Measurements from ENCODE around the gene SNED1. TPM values are rescaled to one million over a fixed set of nuclear protein-coding genes. Genes with fewer than 3 reads are reported as not detected.
A peak's percentile ranks its signal among the peaks of the same experiment; 100 is the strongest.

SNED1 gene
- total RNA-seq, 1 experiment from 2014 or later = 3.2 TPM

DNA sequence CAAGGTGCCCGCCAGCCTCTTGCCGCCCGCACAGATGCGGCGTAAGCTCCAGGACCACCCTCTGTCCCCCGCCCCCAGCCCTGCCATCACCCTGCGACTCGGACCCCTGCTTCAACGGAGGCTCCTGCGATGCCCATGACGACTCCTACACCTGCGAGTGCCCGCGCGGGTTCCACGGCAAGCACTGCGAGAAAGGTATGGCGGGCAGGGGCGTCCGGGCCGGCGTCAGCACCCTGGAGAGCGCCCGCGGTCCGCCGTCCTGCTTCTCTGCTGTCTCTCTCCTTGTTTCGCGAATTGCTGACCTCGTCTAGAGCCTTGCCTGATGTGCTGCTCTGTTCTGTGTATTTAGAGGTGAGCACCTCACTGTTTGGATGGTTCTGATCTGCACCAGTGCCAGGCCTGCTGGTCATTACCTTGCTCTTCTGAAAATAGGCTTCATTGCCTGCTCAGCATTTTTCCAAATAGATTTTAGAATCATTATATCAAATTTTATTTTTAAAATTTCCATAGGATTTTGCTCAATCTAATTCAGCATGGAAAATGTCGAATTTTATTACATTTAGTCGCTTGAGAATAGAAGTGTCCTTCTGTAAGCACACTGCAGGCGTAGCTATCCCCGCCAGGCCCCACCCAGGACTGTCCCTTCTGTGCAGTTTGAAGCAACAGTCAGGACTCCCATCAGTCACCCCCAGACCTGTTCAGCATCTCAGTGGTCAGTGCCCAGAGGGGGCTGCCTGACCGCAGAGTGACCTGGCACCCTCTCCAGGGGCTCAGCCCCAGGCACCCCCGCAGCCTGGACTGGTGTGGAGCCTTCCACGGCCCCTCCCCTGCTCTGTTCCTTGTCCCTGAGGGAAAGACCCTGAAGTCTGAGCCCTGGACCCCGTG, 51.6 kb downstream of the SNED1 start (continued):
- TF ChIP-seq IRF2 (CRISPR knock-in tag; IDR thresholded peaks at IDR 0.05; ENCODE audit: borderline replicate concordance, low read depth) = peak; percentile 34; the same call in 1 of the 2 replicates

DNA sequence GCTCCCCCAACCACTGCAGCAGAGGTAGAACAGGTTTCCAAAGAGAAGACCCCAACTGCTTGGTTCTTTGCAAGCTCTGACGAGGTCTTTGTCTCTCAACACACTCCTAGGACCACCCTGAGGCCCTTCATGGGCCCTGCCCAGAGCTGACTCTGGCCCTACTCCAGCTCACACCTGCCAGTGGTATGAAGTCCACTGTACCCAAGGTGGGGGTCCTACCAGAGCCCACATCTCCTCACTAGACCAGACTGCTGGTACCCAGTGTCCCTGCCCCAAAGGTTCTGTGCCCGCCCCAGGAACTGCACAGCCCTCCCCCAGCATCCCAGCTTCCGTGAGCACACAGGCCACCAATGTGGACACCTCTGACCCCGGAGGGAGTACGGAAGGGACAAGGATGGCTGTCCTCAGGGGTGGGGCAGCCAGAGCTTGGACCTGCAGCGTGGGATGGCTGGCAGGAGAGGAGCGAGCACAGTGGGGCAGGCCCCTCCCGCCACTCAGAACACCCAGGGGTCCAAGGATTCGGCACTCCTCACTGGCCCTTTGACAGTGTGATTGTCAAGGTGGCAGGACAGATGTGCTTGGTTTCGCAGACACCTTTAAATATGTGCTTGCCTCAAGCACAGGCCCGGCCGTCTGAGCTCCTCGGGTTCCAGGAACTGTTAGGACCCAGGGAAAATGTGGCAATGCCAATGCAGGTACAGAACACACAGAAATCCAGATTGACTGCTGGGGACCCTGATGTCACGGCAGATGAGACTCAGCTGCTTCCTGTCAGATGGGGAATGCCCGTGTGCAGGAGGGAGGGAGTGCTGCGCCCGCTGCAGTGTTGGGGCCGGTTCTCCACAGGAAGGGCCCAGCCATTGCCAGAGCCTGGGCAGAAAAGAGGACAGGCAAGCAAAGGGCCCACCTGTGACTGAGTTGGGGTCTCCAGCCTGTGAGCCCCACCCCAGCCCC, 52.5 kb downstream of the SNED1 start:
- DNase-seq (ENCODE audit: low spot score) (no peak), ATAC-seq (no peak)
- CTCF ChIA-PET = interaction anchor here (1.1 kb wide), 1 partner anchor 67 kb away, joined by 3 read pairs; no protein-coding TSS in a partner anchor
- Mint-ChIP-seq H3K4me1 (no peaks in the 10 kb centered on the region), H3K36me3 (no peaks in the 10 kb centered on the region), H3K9me3 (peaks cover 7% of the 10 kb centered on the region), H3K27me3 (ENCODE audit: low read depth) (no peaks in the 10 kb centered on the region; the same call in 1 of the 2 replicates), H3K4me3 (no peak overlapping the region), H3K27ac (no peak overlapping the region)
- POLR2A ChIA-PET = no interaction called here
- no peak for TF ChIP-seq NFE2L1 (CRISPR knock-in tag; IDR thresholded peaks at IDR 0.05)
- TF ChIP-seq, protein P1, sequence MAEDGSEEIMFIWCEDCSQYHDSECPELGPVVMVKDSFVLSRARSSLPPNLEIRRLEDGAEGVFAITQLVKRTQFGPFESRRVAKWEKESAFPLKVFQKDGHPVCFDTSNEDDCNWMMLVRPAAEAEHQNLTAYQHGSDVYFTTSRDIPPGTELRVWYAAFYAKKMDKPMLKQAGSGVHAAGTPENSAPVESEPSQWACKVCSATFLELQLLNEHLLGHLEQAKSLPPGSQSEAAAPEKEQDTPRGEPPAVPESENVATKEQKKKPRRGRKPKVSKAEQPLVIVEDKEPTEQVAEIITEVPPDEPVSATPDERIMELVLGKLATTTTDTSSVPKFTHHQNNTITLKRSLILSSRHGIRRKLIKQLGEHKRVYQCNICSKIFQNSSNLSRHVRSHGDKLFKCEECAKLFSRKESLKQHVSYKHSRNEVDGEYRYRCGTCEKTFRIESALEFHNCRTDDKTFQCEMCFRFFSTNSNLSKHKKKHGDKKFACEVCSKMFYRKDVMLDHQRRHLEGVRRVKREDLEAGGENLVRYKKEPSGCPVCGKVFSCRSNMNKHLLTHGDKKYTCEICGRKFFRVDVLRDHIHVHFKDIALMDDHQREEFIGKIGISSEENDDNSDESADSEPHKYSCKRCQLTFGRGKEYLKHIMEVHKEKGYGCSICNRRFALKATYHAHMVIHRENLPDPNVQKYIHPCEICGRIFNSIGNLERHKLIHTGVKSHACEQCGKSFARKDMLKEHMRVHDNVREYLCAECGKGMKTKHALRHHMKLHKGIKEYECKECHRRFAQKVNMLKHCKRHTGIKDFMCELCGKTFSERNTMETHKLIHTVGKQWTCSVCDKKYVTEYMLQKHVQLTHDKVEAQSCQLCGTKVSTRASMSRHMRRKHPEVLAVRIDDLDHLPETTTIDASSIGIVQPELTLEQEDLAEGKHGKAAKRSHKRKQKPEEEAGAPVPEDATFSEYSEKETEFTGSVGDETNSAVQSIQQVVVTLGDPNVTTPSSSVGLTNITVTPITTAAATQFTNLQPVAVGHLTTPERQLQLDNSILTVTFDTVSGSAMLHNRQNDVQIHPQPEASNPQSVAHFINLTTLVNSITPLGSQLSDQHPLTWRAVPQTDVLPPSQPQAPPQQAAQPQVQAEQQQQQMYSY (CRISPR knock-in tag; IDR thresholded peaks at IDR 0.05) = no peak
- TF ChIP-seq ZNF423 (CRISPR knock-in tag; IDR thresholded peaks at IDR 0.05) = no peak
- TF ChIP-seq ELF4 (CRISPR knock-in tag; IDR thresholded peaks at IDR 0.05; ENCODE audit: low read depth) = no peak
- no peak for TF ChIP-seq FOXP1 (CRISPR knock-in tag; IDR thresholded peaks at IDR 0.05; ENCODE audit: borderline replicate concordance)
- TF ChIP-seq, protein P2, sequence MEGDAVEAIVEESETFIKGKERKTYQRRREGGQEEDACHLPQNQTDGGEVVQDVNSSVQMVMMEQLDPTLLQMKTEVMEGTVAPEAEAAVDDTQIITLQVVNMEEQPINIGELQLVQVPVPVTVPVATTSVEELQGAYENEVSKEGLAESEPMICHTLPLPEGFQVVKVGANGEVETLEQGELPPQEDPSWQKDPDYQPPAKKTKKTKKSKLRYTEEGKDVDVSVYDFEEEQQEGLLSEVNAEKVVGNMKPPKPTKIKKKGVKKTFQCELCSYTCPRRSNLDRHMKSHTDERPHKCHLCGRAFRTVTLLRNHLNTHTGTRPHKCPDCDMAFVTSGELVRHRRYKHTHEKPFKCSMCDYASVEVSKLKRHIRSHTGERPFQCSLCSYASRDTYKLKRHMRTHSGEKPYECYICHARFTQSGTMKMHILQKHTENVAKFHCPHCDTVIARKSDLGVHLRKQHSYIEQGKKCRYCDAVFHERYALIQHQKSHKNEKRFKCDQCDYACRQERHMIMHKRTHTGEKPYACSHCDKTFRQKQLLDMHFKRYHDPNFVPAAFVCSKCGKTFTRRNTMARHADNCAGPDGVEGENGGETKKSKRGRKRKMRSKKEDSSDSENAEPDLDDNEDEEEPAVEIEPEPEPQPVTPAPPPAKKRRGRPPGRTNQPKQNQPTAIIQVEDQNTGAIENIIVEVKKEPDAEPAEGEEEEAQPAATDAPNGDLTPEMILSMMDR (IDR thresholded peaks at IDR 0.05) = no peak
- TF ChIP-seq, protein P3, sequence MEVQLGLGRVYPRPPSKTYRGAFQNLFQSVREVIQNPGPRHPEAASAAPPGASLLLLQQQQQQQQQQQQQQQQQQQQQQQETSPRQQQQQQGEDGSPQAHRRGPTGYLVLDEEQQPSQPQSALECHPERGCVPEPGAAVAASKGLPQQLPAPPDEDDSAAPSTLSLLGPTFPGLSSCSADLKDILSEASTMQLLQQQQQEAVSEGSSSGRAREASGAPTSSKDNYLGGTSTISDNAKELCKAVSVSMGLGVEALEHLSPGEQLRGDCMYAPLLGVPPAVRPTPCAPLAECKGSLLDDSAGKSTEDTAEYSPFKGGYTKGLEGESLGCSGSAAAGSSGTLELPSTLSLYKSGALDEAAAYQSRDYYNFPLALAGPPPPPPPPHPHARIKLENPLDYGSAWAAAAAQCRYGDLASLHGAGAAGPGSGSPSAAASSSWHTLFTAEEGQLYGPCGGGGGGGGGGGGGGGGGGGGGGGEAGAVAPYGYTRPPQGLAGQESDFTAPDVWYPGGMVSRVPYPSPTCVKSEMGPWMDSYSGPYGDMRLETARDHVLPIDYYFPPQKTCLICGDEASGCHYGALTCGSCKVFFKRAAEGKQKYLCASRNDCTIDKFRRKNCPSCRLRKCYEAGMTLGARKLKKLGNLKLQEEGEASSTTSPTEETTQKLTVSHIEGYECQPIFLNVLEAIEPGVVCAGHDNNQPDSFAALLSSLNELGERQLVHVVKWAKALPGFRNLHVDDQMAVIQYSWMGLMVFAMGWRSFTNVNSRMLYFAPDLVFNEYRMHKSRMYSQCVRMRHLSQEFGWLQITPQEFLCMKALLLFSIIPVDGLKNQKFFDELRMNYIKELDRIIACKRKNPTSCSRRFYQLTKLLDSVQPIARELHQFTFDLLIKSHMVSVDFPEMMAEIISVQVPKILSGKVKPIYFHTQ (CRISPR knock-in tag; IDR thresholded peaks at IDR 0.05) = no peak
- TF ChIP-seq ZNF416 (CRISPR knock-in tag; IDR thresholded peaks at IDR 0.05) = no peak
- TF ChIP-seq, protein P4, sequence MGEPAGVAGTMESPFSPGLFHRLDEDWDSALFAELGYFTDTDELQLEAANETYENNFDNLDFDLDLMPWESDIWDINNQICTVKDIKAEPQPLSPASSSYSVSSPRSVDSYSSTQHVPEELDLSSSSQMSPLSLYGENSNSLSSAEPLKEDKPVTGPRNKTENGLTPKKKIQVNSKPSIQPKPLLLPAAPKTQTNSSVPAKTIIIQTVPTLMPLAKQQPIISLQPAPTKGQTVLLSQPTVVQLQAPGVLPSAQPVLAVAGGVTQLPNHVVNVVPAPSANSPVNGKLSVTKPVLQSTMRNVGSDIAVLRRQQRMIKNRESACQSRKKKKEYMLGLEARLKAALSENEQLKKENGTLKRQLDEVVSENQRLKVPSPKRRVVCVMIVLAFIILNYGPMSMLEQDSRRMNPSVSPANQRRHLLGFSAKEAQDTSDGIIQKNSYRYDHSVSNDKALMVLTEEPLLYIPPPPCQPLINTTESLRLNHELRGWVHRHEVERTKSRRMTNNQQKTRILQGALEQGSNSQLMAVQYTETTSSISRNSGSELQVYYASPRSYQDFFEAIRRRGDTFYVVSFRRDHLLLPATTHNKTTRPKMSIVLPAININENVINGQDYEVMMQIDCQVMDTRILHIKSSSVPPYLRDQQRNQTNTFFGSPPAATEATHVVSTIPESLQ (CRISPR knock-in tag; IDR thresholded peaks at IDR 0.05) = no peak
- no peak for TF ChIP-seq IRF2 (CRISPR knock-in tag; IDR thresholded peaks at IDR 0.05; ENCODE audit: borderline replicate concordance, low read depth)
- TF ChIP-seq, protein P5, sequence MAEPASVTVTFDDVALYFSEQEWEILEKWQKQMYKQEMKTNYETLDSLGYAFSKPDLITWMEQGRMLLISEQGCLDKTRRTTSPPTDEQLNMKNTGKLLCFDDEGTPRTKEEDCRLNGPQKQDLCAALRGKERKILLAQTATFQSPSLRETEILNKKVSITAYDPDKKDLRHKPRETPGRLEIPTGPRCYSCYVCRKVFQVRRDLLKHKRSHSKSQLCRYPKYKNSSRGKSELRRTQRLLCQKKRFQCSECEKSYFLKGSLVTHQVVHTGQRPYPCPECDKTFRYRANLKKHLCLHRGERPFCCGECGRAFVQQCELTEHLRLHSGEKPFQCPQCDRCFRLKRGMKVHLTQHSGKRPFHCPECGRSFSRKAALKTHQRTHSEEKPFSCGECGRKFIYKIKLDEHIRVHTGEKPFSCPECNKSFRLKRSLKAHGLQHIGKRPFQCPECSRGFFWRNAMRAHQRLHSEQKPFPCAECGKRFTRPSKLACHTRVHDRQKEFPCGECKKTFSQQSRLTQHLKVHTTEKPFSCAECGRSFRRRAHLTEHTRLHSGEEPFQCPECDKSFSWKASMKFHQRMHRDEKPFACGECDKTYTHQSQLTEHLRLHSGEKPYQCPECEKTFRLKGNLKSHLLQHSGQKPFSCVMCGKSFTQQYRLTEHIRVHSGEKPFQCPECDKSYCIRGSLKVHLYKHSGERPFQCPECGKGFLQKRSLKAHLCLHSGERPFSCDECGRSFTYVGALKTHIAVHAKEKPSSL (CRISPR knock-in tag; conservative IDR thresholded peaks at IDR 0.05) = no peak
